HG02852 (cell line): ENCODE measurements around the gene VAV2.
A peak's percentile ranks its signal among the peaks of the same experiment; 100 is the strongest.

Experiments
- ATAC-seq: cut with Tn5 transposase; IDR thresholded peaks from one replicate; pipeline ENCODE4 v1.9.1; 2021; ENCODE audit warnings: mild to moderate bottlenecking, moderate library complexity; ENCODE audit not compliant: unreplicated experiment

Gene VAV2

DNA sequence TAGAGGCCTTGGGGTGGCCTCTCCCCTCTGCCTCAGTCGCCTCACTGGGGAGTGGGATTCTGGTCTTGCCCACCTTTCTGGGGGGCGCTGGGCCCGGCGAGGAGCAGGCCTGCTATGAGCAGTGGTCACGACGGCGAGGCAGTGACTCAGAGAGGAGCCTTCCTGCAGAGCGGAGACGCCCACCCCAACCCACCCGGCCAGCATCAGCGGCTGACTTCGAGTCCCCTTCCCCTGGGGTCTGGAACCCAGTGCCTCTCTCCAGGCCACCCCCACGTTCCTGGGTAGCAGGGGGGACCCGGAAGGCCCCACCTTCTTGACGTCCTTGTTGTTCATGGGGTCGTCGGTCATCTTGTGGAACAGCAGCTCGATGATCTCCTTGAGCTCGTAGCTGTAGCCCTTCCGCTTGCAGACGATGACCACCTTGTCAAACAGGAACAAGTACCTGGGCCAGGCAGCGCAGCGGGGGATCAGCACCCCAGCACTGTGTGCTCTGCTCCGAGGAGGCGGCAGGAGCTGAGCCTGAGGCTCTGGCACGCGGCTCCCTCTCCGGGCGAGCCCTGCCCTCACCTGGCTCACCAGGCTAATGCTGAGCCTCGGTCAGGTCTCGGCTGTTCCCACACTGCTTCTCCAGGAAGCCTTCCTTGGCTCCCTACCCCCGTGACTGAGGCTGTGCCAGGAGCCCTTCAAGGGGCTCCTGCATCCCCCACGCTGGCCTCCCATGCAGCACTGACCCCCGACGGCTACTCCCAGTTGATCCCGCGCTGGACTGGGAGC lies 203.9 kb downstream of the VAV2 start:
- no peak for ATAC-seq

DNA sequence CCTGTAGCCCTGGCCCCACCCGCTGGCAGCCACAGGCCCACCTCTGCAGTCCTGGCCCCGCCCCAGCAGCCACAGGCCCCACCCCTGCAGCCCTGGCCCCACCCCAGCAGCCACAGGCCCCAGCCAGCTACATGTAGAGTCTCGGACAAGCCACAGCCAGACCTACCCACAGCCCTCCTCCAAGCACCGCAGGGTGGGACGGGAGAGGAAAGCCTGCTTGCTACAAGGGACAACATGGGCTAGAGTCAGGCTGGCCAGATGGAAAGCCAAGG lies 204.4 kb downstream of the VAV2 start:
- ATAC-seq: peak; percentile 58

DNA sequence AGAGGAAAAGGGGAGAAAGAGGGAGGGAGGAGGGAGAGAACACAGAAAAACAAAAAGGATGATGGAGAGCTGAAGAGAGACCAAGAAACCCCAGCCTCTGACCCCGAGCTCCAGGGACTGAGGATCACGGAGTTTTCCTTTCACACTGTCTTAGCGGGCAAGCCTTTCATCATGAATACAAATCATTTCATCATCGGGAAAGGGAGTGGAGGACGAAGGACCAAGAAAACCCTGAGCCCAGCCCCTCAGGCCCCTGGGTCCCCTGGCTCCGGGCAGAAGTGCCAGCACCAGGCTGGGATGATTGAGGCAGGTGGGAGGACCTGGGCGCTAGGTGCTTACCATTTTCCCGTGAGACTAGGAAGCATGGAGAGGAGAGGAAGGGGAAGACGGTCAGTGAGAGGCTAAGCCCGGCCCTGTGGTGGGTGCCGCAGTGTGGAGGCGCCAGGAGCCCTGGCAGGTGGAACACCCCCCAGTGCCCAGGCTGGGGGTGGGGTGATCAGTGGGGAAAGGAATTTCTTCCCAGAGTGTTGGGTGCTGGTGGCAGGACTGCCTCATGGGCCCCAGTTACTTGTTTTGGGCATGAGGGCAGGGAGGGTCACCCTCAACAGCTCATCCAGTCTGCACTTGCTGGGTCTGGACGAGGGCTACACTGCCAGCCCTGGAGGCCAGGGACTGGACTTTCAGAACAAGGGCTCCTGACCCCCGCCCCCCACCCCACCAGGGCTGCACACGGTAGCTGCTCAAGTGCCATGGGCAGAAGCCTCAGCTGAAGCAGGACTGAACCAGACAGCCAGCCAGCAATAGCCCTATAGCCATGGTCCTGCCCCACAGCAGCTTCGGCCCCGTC lies 205.0 kb downstream of the VAV2 start:
- ATAC-seq: no peak

DNA sequence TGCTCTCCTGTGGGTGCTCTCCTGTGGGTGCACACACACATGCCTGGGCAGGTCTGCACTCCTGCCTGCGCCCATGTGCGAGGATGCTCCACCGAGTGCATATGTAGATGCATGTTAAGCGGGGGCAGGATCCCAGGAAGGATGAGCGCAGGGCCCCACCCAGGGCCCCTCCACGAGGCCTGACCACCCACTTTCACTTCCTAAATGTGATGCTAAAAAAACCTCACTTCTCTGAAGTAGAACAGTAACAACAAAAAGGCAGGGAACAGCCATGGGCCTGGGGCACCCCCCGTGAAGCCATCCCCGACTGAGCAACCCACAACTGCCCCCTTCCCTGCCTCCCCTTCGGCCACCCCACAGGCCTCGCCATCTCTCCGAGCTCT lies 205.8 kb downstream of the VAV2 start:
- no peak for ATAC-seq

DNA sequence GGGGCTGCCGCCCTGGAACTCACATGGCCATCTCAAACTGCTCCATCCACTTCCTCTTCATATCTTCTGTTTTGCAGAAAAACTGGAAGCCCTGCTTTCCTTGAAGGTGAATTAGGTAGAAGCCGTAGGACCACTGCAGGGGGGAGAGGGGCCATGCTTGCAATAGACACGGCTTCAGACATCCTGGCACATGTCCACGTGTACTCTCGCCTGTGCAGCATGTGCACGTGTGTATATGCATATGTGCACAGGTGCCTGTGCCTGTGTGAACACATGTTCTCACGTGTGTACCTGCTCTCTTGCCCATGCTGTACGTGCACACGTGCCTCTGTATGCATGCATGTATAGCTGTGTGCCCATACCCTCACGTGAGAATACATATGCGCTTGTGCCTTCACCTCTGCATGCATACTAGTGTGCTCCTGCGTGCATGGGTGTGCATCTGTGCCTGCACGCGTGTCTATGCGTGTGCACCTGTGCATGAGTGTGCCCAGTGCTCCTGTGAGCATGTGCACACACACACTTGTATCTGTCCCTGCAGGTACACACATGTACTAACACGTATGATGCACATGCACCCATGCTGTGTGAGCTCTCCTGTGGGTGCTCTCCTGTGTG lies 206.3 kb downstream of the VAV2 start:
- no peak for ATAC-seq

DNA sequence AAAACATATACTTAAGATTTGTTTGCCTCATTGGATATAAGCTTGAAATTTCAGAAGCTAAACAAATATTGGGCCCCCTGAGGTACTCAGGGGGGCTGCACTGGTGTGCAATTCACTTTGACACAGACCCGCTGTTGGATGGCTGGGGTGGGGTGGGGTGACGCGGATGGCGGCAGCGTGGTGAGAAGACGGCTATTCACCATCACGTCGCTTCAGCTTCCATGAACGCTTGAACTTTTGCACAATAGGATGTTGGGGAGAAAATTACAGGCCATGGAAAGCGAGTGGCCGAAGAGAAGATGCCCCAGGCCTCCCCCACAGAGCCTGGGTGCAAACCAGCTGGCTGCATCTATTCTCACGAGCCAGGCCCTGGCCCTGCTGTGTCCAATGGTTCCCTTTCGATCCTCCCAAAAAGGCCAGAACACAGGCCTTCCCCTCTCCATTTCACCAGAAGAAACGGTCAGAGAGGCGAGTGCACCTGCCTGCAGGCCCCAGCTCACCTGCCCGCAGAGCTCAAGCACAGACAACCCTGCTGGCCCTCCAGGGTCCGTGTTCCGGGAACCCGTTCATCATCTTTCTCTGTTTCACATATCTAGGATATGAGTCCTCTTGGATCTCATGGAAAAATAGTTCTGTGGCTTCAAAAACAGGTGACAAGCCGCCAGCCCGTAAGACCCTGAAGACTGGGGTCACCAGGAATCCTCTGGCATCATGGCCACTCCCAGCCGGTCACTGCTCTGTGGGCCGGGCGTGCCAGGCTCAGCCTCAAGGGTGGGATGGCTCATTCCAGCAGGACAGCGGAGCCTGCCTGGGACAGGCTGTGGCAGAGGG lies 207.2 kb downstream of the VAV2 start:
- ATAC-seq: no peak

DNA sequence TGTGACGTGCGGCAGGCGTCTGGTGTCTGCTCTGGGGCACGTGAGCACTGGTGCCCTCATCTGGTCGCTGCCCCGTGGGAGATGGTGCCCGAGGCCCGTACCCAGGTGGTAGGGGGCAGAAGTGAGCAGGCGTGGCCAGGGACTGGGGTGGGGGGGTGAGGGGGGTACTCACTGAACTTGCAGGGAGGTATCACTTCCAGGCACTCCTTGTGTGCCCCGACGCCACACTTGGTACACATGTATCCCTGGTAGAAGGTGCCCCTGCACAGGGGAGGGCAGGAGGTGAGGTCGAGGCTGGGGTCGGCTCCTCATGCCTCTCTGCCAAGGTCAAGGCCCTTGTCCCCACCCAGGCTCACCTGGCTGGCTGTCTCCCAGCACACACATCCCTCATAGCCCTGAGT lies 208.8 kb downstream of the VAV2 start:
- no peak for ATAC-seq

DNA sequence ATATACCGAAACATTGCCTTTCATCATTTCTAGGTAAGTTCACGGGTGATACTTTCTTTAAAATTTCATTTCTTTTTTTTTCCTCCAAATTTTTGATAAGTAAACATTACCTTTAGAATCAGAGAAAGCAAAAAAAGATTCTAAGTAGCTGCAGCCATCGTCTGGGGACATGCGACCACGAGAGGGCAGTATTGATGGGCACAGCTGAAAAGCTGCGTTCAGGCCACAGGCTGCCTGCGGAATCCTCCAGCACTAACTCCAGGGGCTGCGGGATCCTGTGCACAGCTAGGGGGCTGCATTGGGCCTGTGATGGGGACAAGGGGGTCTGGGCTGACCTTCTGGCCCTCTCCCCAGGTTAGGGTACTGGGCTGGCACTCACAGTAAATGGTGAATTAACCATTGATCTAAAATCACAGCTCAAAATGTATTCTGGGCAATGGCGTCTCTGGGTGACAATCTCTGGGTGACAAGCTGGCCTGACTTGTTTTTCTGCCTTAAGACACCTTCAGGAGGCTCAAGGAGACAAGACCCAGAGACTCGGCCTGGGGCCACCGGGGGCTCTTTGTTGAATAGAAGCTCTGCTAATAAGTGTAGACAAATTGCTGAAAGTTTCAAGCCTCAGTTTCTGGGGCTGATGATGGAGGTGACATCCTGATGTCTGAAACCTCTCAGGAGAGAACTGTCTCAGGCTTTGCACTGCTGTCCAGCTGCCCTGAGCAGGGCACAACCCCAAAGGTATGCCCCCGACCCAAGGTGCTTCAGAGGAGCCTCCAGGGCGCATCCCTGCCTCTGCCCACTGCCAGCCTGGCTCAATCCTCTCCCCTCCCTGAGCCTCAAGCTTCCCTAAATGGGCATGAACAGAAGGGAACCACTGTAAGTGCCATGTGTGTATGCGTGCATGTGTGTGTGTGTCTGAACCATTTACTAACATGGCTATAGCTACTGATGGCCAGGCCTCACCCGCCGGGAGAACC lies 209.7 kb downstream of the VAV2 start:
- no peak for ATAC-seq

DNA sequence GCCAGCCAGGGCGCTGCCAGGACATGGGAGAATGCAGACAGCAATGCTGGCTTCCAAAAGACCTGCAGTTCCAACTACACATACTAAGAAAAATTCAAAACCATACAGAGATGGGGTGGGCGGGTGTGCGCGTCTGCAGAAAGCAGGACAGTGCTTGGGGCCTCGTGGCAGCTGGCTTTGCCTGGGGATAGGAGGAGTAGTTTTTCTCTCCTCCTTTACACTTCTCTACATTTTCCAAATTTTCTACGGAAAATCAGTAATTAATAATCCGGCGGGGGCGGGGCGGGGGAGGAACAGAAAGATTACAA lies 210.3 kb downstream of the VAV2 start:
- ATAC-seq: no peak

DNA sequence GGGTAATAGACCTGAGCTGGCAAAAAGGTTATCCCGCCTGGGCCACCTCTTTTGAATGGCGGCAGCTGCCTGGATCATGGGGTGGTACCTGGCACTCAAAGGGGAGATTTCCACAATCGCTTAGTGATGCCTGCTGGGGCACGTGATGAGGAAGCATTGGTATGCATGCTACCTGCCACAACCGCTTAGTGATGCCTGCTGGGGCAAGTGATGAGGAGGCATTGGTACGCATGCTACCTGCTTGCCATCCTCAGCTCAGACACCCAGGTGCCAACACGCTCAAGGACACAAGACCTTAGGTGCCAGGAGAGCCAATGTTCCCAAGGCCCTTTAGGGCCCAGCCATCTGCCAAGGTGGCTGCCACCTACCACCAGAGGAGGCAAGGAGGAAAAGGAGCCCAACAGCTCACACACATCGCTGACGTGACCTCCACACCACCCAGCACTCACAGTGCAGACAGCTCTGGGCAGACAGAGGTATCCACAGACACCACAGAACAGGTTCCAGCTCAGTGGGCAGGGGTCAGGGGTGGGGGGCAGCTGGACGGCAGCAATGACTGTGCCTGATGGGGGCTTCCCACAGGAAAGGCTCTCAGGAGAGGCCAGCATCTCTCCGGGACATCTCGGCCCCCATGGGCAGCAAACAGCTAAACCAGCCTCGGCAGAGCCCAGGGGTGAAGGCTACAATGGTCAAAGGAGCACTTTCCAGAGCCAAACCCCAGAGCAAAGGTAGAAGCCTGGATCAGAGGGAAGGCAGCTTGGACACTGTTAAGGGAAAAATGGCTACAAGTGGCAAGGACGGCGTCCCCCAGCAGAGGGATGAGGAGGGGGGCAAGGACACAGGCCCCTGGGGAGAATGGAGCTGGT lies 210.9 kb downstream of the VAV2 start:
- no peak for ATAC-seq

DNA sequence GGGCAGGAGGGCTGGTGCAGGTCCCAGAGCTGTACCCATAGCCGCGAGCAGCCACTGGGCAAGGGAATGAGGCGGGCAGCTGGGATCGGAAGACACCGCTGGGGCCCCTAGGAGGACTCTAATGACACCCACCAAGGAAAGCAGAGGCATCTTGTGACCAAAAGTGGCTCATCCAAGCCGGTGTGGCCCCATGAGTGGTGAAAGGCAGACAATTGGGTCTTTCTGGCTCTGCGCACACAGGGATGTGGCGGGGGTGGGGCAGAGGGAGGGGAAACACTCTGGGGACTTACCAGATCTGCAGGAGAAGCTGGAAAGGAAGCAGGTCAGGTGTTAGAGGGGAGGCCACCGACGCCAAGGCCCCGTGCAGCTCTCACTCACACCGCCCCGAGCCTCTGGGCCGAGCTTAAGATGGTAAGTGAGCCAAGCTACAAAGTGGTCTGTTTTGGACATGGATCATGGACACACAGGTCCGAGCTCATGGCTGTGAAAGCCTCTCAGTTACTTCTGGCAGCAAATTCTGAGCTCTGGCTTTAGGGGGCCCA lies 211.6 kb downstream of the VAV2 start:
- ATAC-seq: no peak

DNA sequence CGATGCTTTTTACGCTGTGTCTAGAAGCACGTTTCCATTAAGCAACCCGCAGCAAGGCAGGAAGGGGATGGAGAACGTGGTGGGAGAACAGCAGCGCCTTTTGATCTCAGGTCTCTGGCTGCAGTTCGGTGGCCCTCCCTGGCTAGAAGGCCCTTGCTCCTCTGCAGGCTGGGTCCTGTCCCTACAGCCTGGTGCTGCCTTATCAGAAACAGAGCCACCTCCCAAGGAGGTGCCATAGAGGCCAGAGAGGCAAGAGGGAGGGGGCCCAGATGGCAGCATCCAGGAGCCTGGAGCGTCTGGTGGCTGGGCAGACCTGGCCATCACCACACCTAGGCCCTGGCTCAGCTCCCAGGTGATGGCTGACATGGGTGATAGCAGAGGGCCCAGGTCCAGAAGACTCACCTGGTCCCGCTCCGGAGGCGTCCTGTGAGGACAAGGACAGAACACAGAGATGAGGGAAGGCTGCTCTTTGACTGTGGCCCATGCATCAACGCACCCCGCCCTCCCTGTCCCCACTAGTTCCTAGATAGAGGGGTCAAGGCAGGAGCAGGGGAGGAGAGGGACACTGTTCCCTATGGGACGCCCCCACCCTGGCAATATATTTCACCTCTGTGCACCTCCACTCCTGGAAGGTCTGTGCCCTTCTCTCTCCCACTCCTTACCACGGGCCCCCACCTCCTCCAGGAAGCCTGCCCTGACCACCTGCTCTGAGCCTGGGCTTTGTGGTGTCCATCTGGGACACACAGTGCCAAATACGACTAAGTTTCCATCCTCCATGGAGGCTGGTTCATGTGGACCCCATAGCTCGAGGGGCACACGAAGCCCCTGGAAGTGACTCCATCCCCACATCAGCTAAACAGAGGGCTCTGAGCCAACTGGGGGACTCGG lies 212.4 kb downstream of the VAV2 start:
- no peak for ATAC-seq

DNA sequence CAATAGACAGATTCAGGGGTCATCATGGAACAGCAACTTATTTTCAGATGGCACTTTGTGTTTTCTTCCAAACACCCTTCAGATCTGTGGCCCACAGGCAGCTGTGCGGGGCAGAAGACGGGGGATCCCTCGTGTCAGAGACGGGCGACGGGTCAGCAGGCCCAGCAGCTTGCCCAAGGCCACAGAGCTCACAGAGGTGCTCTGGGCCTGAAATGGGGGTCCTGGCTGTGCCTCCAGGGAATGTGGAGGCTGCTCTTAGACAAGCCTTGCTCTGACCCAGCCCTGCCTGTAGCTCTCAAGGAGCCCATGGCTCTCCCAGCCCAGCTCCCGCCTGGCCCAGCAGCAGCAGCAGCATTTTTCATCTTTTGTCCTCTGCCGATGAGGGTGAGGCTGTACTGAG lies 213.0 kb downstream of the VAV2 start:
- ATAC-seq: no peak

DNA sequence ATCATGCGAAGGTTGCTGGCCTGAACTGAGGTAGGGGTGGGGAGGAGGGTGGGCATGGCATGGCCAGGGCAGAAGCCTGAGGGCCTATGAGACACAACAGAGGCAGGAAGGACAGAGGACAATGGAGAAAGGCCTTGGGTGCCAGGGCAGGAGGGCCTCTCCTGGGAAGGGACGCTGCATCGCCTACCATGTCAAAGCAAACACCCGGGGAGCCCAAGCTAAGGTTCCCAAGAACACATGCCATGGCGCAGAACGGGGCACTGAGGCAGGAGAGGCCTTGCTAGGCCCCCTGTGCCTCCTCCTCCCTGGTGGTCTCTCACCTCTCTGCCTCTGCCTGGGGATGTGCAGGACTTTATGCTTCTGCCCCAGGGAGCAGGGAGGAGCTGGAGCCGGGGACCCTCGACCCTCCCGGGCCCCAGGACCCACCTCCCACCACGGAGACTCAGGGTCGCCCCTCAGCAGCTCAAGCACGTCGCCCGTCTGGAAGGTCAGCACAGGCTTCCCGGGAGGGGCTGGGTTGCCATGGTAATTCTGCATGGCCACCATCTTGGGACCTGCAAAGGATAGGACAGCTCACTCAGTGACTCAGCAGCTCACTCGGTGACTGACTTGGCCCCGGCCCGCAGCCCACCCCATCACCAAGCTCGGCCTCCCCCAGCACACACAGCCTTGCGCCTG lies 213.6 kb downstream of the VAV2 start:
- no peak for ATAC-seq

DNA sequence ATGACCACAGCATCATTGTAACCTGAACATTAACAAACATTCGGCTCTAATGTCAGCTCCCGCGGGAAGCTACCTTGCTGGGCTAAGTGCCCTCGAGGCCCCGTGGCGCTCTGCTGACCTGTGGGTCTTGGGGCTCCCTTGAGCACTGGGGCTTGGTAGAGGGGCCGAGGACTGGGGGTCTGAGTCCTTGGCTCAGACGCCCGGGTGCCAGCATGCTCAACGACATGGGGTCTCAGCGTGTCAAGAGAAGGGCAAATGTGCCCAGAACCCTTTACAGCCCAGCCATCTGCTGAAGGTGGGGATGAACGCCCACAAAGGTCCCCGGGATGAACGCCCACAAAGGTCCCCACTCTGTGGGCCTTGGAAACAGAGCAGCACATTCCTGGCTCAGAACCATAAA lies 214.3 kb downstream of the VAV2 start:
- ATAC-seq: no peak

DNA sequence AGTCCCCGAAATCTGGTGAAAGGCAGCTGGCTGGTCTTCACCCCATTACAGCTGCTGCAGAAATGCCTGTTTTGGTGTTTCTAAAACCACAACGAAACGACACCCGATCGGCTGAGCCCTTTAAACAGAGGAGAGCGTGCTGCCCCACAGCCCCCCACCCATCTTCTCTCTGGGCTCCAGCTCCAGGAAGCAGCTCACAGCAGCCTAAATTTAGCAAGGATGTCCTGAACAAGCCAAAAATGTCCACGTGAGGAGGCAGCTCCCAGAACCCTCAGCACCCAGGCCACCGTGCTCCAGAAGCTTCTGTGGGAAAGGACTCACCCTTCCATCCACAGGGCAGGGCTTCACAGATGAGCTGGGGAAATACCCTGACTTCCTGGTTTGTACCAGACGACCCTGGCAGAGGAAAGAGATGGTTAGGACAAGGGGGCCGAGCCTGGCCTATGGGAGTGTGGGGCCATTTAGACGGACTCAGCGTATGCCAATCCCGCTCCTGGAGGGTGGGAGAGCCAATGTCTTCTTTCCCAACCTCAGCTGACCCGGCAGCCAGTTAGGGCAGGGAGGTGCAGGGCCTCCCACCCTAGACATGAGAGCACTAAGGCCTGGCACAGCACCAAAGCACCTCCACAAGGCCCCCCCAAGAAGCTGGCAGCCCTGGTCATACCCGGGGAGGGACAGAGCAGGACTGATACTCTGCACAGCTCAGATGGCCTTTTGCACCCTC lies 214.9 kb downstream of the VAV2 start:
- ATAC-seq: no peak
